ENCODE measurements around the gene NTHL1.

- no peak for TF ChIP-seq CTCF (IDR thresholded peaks at IDR 0.05)
- no peak for TF ChIP-seq POLR2A (IDR thresholded peaks at IDR 0.05)
Observed at GRCh38 chr16:1999866-2000514, 47.6 kb downstream of the NTHL1 start.

All from testis (tissue), 2 donors.